ENCODE results near the gene ATF7.

The ATF7 gene

GRCh38 chr12:53625946-53626701 lies at the start of gene ATF7:
Gene ATF7, minus strand, starts transcription at chr12:53626382. Its CDS starts 25,382 bp downstream, at chr12:53601000.
- Histone ChIP-seq H3K27me3 (ENCODE audit: control insufficient read depth in 5 of 5, insufficient read depth in 4 of 5, low read length in 5 of 5) (no peaks in the 10 kb centered on the region), H3K9ac (ENCODE audit: low read length in 5 of 5) (peak within 1 kb of the TSS; percentile 71 to 98 (median 95)), H3K4me1 (ENCODE audit: control insufficient read depth in 5 of 5, insufficient read depth in 5 of 5, low read length in 5 of 5) (peaks cover 9 to 41% (median 38%) of the 10 kb centered on the region in 5 donors), H3K4me3 (ENCODE audit: low read depth in 1 of 5, low read length in 5 of 5) (peak within 1 kb of the TSS; percentile 68 to 95 (median 93)), H3K36me3 (ENCODE audit: control insufficient read depth in 5 of 5, insufficient read depth in 5 of 5, low read length in 5 of 5) (no peaks in the 10 kb centered on the region), H3K27ac (ENCODE audit: low read depth, low read length) (peak within 1 kb of the TSS; percentile 82), H3K9me3 (ENCODE audit: control insufficient read depth in 5 of 5, low read length in 5 of 5) (no peaks in the 10 kb centered on the region)

GRCh38 chr12:53674977-53675700 lies 49.0 kb upstream of the ATF7 start:
- no peaks in the 10 kb centered on the region for H3K27me3 ChIP-seq (ENCODE audit: control insufficient read depth in 5 of 5, insufficient read depth in 4 of 5, low read length in 5 of 5)
- H3K9me3 ChIP-seq (ENCODE audit: control insufficient read depth in 5 of 5, low read length in 5 of 5): no peaks in the 10 kb centered on the region
- H3K9ac ChIP-seq (ENCODE audit: low read length in 5 of 5): peak overlapping the region; percentile 42 to 87 (median 69)
- peak overlapping the region; percentile 94 for H3K27ac ChIP-seq (ENCODE audit: low read depth, low read length)
- H3K36me3 ChIP-seq (ENCODE audit: control insufficient read depth in 5 of 5, insufficient read depth in 5 of 5, low read length in 5 of 5): peaks cover 9 to 30% (median 21%) of the 10 kb centered on the region in 5 donors
- H3K4me1 ChIP-seq (ENCODE audit: control insufficient read depth in 5 of 5, insufficient read depth in 5 of 5, low read length in 5 of 5): peaks cover 5 to 32% (median 30%) of the 10 kb centered on the region in 5 donors
- H3K4me3 ChIP-seq (ENCODE audit: low read depth in 1 of 5, low read length in 5 of 5): peak overlapping the region; percentile 83 to 99 (median 95)

GRCh38 chr12:53670971-53671370 lies 44.8 kb upstream of the ATF7 start:
- Histone ChIP-seq H3K27ac (ENCODE audit: low read depth, low read length) (no peak overlapping the region), H3K9me3 (ENCODE audit: control insufficient read depth in 5 of 5, low read length in 5 of 5) (no peaks in the 10 kb centered on the region), H3K36me3 (ENCODE audit: control insufficient read depth in 5 of 5, insufficient read depth in 5 of 5, low read length in 5 of 5) (peaks cover 15 to 59% (median 43%) of the 10 kb centered on the region in 5 donors), H3K4me1 (ENCODE audit: control insufficient read depth in 5 of 5, insufficient read depth in 5 of 5, low read length in 5 of 5) (peaks cover 3 to 13% (median 11%) of the 10 kb centered on the region in 5 donors), H3K4me3 (ENCODE audit: low read depth in 1 of 5, low read length in 5 of 5) (no peak overlapping the region), H3K27me3 (ENCODE audit: control insufficient read depth in 5 of 5, insufficient read depth in 4 of 5, low read length in 5 of 5) (no peaks in the 10 kb centered on the region), H3K9ac (ENCODE audit: low read length in 5 of 5) (no peak overlapping the region)

GRCh38 chr12:53670308-53670707 lies 44.1 kb upstream of the ATF7 start:
- no peak overlapping the region for H3K27ac ChIP-seq (ENCODE audit: low read depth, low read length)
- no peaks in the 10 kb centered on the region for H3K27me3 ChIP-seq (ENCODE audit: control insufficient read depth in 5 of 5, insufficient read depth in 4 of 5, low read length in 5 of 5)

GRCh38 chr12:53667080-53667479 lies 40.9 kb upstream of the ATF7 start:
- H3K9me3 ChIP-seq (ENCODE audit: control insufficient read depth in 5 of 5, low read length in 5 of 5): no peaks in the 10 kb centered on the region
- H3K27ac ChIP-seq (ENCODE audit: low read depth, low read length): no peak overlapping the region
- H3K36me3 ChIP-seq (ENCODE audit: control insufficient read depth in 5 of 5, insufficient read depth in 5 of 5, low read length in 5 of 5): peaks cover 24 to 71% (median 53%) of the 10 kb centered on the region in 5 donors

More at GRCh38 chr12:53670308-53670707, 44.1 kb upstream of the ATF7 start:
- no peak overlapping the region for H3K4me3 ChIP-seq (ENCODE audit: low read depth in 1 of 5, low read length in 5 of 5)
- H3K36me3 ChIP-seq (ENCODE audit: control insufficient read depth in 5 of 5, insufficient read depth in 5 of 5, low read length in 5 of 5): peaks cover 20 to 66% (median 49%) of the 10 kb centered on the region in 5 donors
- H3K9ac ChIP-seq (ENCODE audit: low read length in 5 of 5): no peak overlapping the region
- H3K9me3 ChIP-seq (ENCODE audit: control insufficient read depth in 5 of 5, low read length in 5 of 5): no peaks in the 10 kb centered on the region
- peaks cover 2 to 8% (median 6%) of the 10 kb centered on the region in 5 donors for H3K4me1 ChIP-seq (ENCODE audit: control insufficient read depth in 5 of 5, insufficient read depth in 5 of 5, low read length in 5 of 5)

GRCh38 chr12:53664936-53665335 lies 38.8 kb upstream of the ATF7 start:
- Histone ChIP-seq H3K4me3 (ENCODE audit: low read depth in 1 of 5, low read length in 5 of 5) (no peak overlapping the region), H3K4me1 (ENCODE audit: control insufficient read depth in 5 of 5, insufficient read depth in 5 of 5, low read length in 5 of 5) (peaks cover 0 to 5% (median 4%) of the 10 kb centered on the region in 5 donors), H3K27ac (ENCODE audit: low read depth, low read length) (no peak overlapping the region), H3K27me3 (ENCODE audit: control insufficient read depth in 5 of 5, insufficient read depth in 4 of 5, low read length in 5 of 5) (no peaks in the 10 kb centered on the region), H3K9me3 (ENCODE audit: control insufficient read depth in 5 of 5, low read length in 5 of 5) (no peaks in the 10 kb centered on the region), H3K9ac (ENCODE audit: low read length in 5 of 5) (no peak overlapping the region), H3K36me3 (ENCODE audit: control insufficient read depth in 5 of 5, insufficient read depth in 5 of 5, low read length in 5 of 5) (peaks cover 13 to 52% (median 43%) of the 10 kb centered on the region in 5 donors)

More at GRCh38 chr12:53667080-53667479, 40.9 kb upstream of the ATF7 start:
- H3K4me1 ChIP-seq (ENCODE audit: control insufficient read depth in 5 of 5, insufficient read depth in 5 of 5, low read length in 5 of 5): peaks cover 0 to 2% (median 0%) of the 10 kb centered on the region in 5 donors
- H3K27me3 ChIP-seq (ENCODE audit: control insufficient read depth in 5 of 5, insufficient read depth in 4 of 5, low read length in 5 of 5): no peaks in the 10 kb centered on the region
- no peak overlapping the region for H3K4me3 ChIP-seq (ENCODE audit: low read depth in 1 of 5, low read length in 5 of 5)
- no peak overlapping the region for H3K9ac ChIP-seq (ENCODE audit: low read length in 5 of 5)

GRCh38 chr12:53664191-53664590 lies 38.0 kb upstream of the ATF7 start:
- H3K9me3 ChIP-seq (ENCODE audit: control insufficient read depth in 5 of 5, low read length in 5 of 5): no peaks in the 10 kb centered on the region
- H3K36me3 ChIP-seq (ENCODE audit: control insufficient read depth in 5 of 5, insufficient read depth in 5 of 5, low read length in 5 of 5): peaks cover 9 to 45% (median 35%) of the 10 kb centered on the region in 5 donors
- no peak overlapping the region for H3K9ac ChIP-seq (ENCODE audit: low read length in 5 of 5)
- H3K27ac ChIP-seq (ENCODE audit: low read depth, low read length): no peak overlapping the region
- H3K27me3 ChIP-seq (ENCODE audit: control insufficient read depth in 5 of 5, insufficient read depth in 4 of 5, low read length in 5 of 5): no peaks in the 10 kb centered on the region
- H3K4me3 ChIP-seq (ENCODE audit: low read depth in 1 of 5, low read length in 5 of 5): no peak overlapping the region
- peaks cover 1 to 10% (median 5%) of the 10 kb centered on the region in 5 donors for H3K4me1 ChIP-seq (ENCODE audit: control insufficient read depth in 5 of 5, insufficient read depth in 5 of 5, low read length in 5 of 5)

- Histone ChIP-seq H3K4me1 (ENCODE audit: control insufficient read depth in 5 of 5, insufficient read depth in 5 of 5, low read length in 5 of 5) (peaks cover 2 to 16% (median 15%) of the 10 kb centered on the region in 5 donors), H3K4me3 (ENCODE audit: low read depth in 1 of 5, low read length in 5 of 5) (no peak overlapping the region), H3K27ac (ENCODE audit: low read depth, low read length) (peak overlapping the region; percentile 57), H3K9ac (ENCODE audit: low read length in 5 of 5) (no peak overlapping the region), H3K9me3 (ENCODE audit: control insufficient read depth in 5 of 5, low read length in 5 of 5) (no peaks in the 10 kb centered on the region), H3K36me3 (ENCODE audit: control insufficient read depth in 5 of 5, insufficient read depth in 5 of 5, low read length in 5 of 5) (peaks cover 3 to 16% (median 10%) of the 10 kb centered on the region in 5 donors), H3K27me3 (ENCODE audit: control insufficient read depth in 5 of 5, insufficient read depth in 4 of 5, low read length in 5 of 5) (no peaks in the 10 kb centered on the region)
These were observed 33.9 kb upstream of the ATF7 start for GRCh38 chr12:53660041-53660440.

- no peaks in the 10 kb centered on the region for H3K27me3 ChIP-seq (ENCODE audit: control insufficient read depth in 5 of 5, insufficient read depth in 4 of 5, low read length in 5 of 5)
- peaks cover 1 to 12% (median 6%) of the 10 kb centered on the region in 5 donors for H3K36me3 ChIP-seq (ENCODE audit: control insufficient read depth in 5 of 5, insufficient read depth in 5 of 5, low read length in 5 of 5)
- H3K9ac ChIP-seq (ENCODE audit: low read length in 5 of 5): no peak overlapping the region
- H3K4me3 ChIP-seq (ENCODE audit: low read depth in 1 of 5, low read length in 5 of 5): no peak overlapping the region
- peak overlapping the region; percentile 57 for H3K27ac ChIP-seq (ENCODE audit: low read depth, low read length)
- no peaks in the 10 kb centered on the region for H3K9me3 ChIP-seq (ENCODE audit: control insufficient read depth in 5 of 5, low read length in 5 of 5)
- H3K4me1 ChIP-seq (ENCODE audit: control insufficient read depth in 5 of 5, insufficient read depth in 5 of 5, low read length in 5 of 5): peaks cover 2 to 16% (median 15%) of the 10 kb centered on the region in 5 donors
These were observed 33.4 kb upstream of the ATF7 start for GRCh38 chr12:53659571-53659981.
